ENCODE results near the gene METTL25B. TPM values are rescaled to one million over a fixed set of nuclear protein-coding genes. Genes with fewer than 3 reads are reported as not detected.

METTL25B gene
- total and polyA plus RNA-seq, 2 donors (not counting 3 experiments of a cell fraction or from before 2014, with no cell fraction given), result 12.8 to 15.0 TPM

DNA sequence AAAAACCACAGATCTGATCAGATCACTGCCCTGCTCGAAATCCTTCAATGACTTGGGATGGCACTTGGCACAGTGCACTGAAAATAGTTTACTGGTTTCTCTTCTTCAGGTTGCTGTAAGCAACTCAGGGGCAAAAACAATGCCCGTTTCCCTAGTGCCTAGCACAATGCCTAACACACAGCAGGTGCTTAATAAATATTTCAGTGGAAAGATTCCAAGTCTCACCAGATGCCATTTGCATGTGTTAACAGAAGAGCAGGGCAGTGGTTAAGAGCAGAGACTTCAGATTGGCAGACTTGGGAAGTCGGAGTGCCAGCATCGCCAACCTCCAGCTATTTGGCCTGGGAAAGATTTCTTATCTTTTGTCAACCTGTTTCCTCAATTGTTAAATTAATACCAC is 10.9 kb upstream of the METTL25B start:
- FAIRE-seq (no peak), DNase-seq (ENCODE audit: low read depth, low spot score) (peak; percentile 21)
- POLR2A ChIA-PET, result no interaction called here

More for the DNA sequence above, 10.9 kb upstream of the METTL25B start:
- Histone ChIP-seq H3K79me2 (ENCODE audit: control insufficient read depth, insufficient read depth, low read length) (no peaks in the 10 kb centered on the region), H3K36me3 (ENCODE audit: control insufficient read depth in 2 of 2, extremely low read depth in 1 of 2, insufficient read depth in 2 of 2, low read length in 2 of 2) (peaks cover 0 to 5% of the 10 kb centered on the region in 2 experiments), H4K20me1 (replicated peaks; ENCODE audit: control insufficient read depth, extremely low read depth, insufficient read depth, low read length) (no peaks in the 10 kb centered on the region), H2AFZ (ENCODE audit: low read depth, low read length) (no peak overlapping the region), H3K4me3 (replicated peaks in 1 of 3; ENCODE audit: insufficient read depth in 1 of 3, low read depth in 1 of 3, low read length in 3 of 3) (no peak overlapping the region), H3K27ac (ENCODE audit: insufficient read depth, low read depth, low read length) (no peak overlapping the region), H3K27me3 (ENCODE audit: control insufficient read depth in 2 of 2, insufficient read depth in 2 of 2, low read length in 2 of 2) (no peaks in the 10 kb centered on the region), H3K9ac (replicated peaks; ENCODE audit: extremely low read depth, insufficient read depth, low read length) (no peak overlapping the region), H3K4me1 (ENCODE audit: control insufficient read depth, extremely low read depth, insufficient read depth, low read length) (no peaks in the 10 kb centered on the region), H3K4me2 (ENCODE audit: insufficient read depth, low read length) (no peak overlapping the region), H3K9me3 (replicated peaks; ENCODE audit: control insufficient read depth, insufficient read depth, low read length) (no peaks in the 10 kb centered on the region), H3K9me1 (replicated peaks; ENCODE audit: control insufficient read depth, extremely low read depth, insufficient read depth, low read length) (no peaks in the 10 kb centered on the region)
- dilution Hi-C loops (cut with MboI; ENCODE audit: extremely low pct_ligation_motif_present, low sequenced_read_pairs) (no loop called here), intact Hi-C loops (cut with micrococcal nuclease) (no loop called here)
- no TSS peak for BruUV-seq (replicated peaks)
- TF ChIP-seq EZH2 (IDR thresholded peaks at IDR 0.05; ENCODE audit: borderline replicate concordance, low read depth, low read length, severe bottlenecking) (no peak), JUN (IDR thresholded peaks at IDR 0.05; ENCODE audit: borderline replicate concordance, insufficient read depth, insufficient read length, low read depth) (no peak), GATA2 (IDR thresholded peaks at IDR 0.05; ENCODE audit: insufficient read depth, insufficient read length, low read depth, low read length) (no peak), FOS (IDR thresholded peaks at IDR 0.05; ENCODE audit: borderline replicate concordance, insufficient read depth, low read length) (no peak), MYC (IDR thresholded peaks at IDR 0.05; ENCODE audit: low read depth, low read length) (no peak), POLR2AphosphoS5 (IDR thresholded peaks at IDR 0.05; ENCODE audit: insufficient read depth, low read depth, low read length) (no peak), POLR2A (IDR thresholded peaks at IDR 0.05; ENCODE audit: low read depth, low read length) (no peak)
- TF ChIP-seq, protein P1, sequence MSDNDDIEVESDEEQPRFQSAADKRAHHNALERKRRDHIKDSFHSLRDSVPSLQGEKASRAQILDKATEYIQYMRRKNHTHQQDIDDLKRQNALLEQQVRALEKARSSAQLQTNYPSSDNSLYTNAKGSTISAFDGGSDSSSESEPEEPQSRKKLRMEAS (IDR thresholded peaks at IDR 0.05; ENCODE audit: insufficient read depth, insufficient read length), result no peak
- TF ChIP-seq, protein P2, sequence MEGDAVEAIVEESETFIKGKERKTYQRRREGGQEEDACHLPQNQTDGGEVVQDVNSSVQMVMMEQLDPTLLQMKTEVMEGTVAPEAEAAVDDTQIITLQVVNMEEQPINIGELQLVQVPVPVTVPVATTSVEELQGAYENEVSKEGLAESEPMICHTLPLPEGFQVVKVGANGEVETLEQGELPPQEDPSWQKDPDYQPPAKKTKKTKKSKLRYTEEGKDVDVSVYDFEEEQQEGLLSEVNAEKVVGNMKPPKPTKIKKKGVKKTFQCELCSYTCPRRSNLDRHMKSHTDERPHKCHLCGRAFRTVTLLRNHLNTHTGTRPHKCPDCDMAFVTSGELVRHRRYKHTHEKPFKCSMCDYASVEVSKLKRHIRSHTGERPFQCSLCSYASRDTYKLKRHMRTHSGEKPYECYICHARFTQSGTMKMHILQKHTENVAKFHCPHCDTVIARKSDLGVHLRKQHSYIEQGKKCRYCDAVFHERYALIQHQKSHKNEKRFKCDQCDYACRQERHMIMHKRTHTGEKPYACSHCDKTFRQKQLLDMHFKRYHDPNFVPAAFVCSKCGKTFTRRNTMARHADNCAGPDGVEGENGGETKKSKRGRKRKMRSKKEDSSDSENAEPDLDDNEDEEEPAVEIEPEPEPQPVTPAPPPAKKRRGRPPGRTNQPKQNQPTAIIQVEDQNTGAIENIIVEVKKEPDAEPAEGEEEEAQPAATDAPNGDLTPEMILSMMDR (IDR thresholded peaks at IDR 0.05; ENCODE audit: extremely low read depth in 1 of 2, insufficient read depth in 1 of 2, low read depth in 1 of 2, low read length in 2 of 2), result no peak
- CTCF ChIA-PET, result interaction anchor here (8.2 to 11.2 kb wide), 2 partner anchors 9 to 27 kb away, joined by 82 to 138 read pairs; no protein-coding TSS in a partner anchor

Data from endothelial cell of umbilical vein (primary cell).